Hematopoietic multipotent progenitor cell treated with erythropoietin and hydrocortisone succinate and interleukin-3 and kit ligand, for 8 days (in vitro differentiated cells): Measurements from ENCODE around the gene NUDT7.

ENCODE experiments used
- DNase-seq: peaks from one replicate; pipeline ENCODE4 v3.0.0-alpha.2; 2015

Gene NUDT7

GRCh38 chr16:77782694-77783093, 60.4 kb downstream of the NUDT7 start:
- peak; percentile 5 for DNase-seq

DNA sequence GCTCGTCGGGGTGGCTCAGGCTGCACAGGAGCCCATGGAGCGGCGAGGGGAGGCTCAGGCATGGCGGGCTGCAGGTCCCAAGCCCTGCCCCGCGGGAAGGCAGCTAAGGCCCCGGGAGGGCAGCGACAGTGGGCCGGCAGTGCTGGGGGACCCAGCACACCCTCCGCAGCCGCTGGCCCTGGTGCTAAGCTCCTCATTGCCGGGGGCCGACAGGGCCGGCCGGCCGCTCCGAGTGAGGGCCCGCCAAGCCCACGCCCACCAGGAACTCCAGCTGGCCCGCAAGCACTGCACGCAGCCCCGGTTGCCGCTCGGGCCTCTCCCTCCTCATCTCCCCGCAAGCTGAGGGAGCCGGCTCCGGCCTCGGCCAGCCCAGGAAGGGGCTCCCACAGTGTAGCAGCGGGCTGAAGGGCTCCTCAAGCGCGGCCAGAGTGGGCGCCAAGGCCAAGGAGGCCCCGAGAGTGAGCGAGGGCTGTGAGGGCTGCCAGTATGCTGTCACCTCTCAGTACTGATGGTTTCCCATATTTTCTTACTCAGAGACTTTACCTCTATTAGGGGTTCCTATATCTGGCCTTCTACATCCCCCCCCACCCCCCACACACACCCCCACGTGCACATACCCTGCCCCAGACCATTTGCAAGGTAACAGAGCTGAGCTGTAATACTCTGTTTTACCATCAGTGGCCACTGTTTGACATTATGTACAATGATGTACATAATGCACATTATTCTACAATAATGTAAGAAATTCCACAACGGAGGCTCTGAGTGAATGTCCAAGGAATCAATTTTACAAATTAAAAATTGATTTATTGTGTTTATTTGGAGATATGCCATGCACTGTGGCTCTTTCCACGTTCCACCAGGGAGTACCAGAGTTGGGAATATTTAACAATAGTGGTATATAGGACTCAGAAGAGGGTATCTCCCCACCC, 62.4 kb downstream of the NUDT7 start:
- no peak for DNase-seq

GRCh38 chr16:77785373-77785764, 63.1 kb downstream of the NUDT7 start:
- no peak for DNase-seq

DNA sequence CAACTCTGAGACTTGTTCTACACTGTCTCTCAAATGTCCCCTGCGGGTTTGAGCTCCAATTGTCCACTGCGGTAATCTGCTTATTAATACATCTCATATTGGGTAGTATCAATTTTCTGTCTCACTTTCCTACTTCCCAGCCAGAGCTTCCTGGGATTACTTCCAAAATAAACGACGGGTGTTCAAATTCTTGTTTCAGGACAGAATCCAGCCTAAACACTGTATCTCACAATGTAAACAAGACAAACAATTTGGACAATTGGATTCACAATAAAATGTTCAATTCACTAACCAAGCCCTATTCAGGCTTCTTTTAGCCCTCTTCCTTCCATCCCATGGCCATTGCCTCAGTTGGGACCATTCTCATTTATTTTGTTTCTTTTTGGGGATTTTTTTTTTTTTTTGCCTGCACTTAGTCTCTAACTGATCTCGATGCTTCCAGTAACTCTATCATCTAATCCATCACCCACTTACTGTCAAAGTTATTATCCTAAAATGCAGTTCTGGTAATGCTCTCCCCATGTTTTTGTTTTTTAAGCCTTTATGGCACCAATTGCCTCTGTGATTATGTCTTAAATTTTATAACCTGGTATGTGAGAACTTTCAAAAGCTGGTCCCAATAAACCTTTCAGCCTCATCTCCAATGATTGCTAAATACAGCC, 64.0 kb downstream of the NUDT7 start:
- no peak for DNase-seq

DNA sequence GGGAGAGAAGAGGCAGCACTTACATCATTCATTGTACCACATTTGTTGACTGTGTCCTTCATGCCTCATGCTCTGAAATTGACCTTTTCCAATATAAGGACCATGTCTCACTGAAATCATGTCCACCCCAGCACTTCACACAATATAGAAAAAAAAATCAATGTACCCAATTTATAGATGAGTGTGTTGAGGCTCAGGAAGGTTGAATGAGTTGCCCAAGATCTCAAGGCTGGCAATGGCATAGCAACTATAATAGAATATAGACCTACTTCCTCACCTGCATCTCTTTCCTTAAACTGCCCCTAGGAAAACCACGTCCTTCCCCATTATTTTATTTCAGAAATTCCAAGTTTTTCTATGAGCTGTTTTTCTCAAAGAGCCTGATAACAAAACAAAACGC, 65.1 kb downstream of the NUDT7 start:
- no peak for DNase-seq

- no peak for DNase-seq
Observed at GRCh38 chr16:77788181-77789084, 66.1 kb downstream of the NUDT7 start, which contains the start of gene VAT1L. Gene VAT1L (plus strand): TSS chr16:77788564. CDS start chr16:77788683, 119 bp downstream.

DNA sequence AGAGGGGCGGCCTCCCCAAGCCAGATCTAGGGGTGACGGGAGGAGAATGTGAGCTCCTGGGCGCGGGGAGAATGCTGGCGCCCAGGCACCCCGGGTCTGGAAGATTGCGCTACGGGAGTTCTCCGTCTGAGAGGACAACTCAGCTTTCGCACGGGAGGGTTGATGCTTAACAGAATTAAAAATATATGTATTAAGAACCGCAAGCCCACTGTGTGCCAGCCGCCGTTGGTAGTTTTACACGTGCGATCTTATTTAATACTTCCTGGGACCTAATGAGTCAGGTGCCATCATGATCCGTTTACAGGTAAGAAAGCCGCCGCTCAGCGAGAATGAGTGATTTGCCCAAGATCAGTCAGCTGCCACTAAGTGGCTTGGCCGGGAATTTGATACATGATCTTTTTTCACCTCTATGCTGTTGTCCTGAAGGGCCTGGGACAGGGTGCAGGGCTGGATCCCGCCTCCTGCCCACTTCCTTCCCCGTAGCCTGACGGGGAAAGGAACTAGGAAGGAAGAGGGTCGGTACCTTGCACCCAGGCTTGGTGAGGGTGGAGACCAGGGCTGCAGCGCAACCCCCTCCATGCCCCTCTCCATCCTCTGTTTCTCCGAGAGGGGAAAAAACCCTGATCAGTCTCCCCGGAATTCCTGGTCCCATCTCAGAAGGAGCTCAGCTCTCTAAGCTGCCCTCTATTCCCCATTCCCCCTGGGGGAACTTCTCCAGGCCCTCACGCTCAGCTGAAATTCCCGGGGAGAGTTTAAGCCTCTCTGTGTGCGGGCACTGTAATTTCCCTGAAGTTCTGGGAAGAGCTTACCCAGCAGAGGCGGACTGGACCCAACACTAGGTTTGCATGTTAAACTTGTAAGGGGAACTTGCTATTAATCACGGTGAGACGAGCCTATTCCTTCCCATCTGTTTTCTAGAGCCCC, 67.0 kb downstream of the NUDT7 start:
- DNase-seq: no peak

DNA sequence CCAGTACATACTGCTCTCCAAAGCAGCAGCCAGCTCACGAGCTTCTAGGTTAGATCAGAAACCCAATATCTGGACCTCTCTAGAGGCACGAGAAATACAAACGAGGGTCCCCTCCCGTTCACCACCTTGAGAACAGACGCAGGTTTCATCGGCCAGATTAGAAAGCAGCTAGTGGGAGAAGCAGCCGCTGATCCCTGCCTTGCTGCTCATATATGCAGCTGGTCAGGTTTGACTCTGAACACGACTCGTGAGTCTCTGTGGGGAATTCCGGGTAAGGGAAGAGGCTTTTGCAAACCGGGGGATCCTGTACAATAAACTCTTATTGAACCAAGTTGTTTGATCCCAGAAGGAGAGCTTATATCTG, 67.7 kb downstream of the NUDT7 start:
- no peak for DNase-seq

- no peak for DNase-seq
Observed at GRCh38 chr16:77790912-77791311, 68.6 kb downstream of the NUDT7 start.
